ENCODE data around the gene TTLL5. TPM values are rescaled to one million over a fixed set of nuclear protein-coding genes. Genes with fewer than 3 reads are reported as not detected.
A peak's percentile ranks its signal among the peaks of the same experiment; 100 is the strongest.
"Not testable (repeated sequence)": the region's sequence is repeated elsewhere in the genome, so short reads cannot be mapped to it uniquely, and the experiment has no call there.

The TTLL5 gene
- total RNA-seq, 1 donor from 2014 or later = 9.6 TPM

DNA sequence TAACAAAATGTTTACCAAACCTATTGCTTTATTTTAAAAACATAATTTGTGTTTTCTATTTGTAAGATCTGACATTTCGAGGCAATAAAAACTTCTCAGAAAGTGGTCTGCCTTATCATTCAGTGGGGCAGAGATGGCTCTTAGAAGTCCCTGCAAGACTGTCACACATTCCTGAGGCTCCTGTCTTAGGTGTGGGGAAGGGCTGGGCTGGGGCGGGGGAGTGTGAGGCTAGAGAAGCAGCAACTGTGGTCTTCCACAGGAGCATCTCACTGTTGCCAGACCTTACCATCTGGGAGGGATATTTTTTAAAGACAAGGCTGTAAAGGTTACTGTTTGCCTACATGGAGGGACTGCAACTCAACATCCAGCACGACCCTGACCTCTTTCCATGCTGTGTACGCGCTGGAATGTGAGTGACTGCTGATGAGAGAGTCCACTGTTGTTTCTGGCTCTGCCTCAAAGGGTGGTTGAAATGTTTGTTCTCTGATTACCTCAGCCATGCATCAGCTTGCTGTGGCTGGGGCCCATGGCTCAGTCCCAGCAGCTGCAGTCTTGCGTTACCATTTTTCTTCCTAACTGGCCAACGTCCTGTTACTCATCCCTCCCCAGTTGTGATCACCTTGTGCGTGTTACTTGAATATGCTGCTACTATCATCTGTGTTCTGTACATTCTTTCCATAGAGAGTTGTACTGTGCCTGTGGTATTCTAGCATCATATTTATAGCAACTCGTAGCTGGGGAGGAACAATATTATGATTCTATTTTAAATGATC lies 12.8 kb upstream of the TTLL5 start:
- DNase-seq (ENCODE audit: low spot score) = peak; percentile 62

DNA sequence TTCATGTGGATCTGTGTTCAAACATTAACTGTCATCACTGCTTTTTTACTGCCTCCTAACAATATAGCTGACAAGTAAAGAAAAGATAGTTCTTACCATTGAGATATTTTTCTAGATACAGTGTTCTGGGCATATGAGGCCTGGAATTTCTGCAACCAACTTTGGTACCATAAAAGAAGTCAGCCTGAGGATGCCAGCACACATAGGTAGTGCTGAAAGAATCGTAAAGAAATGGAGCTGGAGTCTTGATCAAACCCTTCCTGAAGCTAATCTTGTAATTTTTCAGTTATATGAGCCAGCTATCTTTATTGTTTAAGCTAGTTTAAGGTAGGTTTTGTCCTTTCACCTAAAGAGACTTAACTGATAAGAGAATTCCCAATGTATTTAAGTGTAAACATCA lies 11.7 kb upstream of the TTLL5 start:
- DNase-seq (ENCODE audit: low spot score) = no peak

DNA sequence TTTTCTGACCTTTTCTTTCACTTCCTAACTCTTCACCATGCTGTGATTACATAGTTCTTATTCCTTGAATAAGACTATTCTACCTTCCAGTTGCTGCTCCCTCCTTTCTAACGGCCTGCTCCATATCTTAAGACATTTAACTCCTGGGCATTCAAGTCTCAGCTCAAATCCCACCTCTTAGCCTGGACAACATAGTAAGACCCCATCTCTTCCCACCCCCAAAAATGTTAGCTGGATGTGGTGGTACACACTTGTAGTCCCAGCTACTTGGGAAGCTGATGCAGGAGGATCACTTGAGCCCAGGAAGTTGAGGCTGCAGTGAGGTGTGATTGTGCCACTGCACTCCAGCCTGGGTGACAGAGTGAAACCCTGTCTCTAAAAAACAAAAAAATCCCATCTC lies 11.3 kb upstream of the TTLL5 start:
- DNase-seq (ENCODE audit: low spot score) = no peak

DNA sequence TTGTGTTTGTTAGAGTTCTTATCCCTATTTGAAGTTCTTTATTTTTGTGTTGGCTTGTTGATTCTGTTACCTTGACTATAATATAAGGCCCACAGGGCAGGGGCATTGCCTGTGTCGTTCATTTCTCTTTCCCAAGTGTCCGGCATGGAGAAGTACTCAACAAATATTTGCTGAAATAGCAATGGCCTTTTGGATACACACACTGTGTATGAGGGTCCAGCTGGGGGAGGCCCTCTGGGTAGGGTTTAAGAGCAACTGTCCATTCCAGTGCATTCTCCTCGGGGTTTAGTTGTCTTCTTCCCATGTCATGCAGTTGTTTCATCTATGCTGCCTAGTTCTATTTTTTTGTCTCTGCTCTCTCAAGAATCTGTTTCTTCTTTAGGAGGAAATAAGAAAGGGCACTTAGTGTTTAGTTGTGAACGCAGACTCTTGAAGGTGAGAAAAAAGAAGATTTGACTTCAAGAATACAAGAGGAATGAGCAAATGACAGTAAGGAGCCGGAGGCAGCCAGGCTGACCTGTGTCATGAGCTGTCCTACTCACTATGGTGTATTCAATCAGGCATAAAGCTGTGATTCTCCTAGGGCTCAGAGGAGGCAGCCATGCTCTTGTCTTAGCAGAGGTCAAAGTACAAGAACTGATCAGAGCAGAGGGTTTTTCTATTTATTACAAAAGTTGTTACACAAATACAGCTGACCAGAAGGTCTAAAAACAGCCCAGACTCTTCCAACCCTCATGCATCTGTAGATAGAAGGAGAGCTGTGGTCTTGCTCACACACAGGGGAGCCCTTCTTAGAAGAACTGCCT lies 10.6 kb upstream of the TTLL5 start:
- DNase-seq (ENCODE audit: low spot score) = no peak

DNA sequence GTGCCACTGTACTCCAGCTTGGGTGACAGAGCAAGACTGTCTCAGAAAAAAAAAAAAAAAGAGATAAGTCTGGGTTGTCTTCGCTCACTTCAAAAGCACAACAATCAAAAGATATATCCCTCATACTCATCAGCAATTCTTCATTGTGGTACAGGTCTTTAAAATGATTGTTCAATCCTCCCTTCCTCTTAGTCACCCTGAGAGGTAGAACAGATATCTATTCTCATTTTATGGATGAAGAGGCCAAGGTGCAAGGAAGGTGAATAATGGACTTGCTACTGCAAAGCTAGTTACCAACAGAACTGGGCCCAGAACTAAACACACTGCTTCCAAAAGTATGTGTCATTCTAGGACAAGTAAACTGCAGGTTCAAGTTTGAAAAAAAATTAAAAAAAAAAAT lies 7.5 kb upstream of the TTLL5 start:
- DNase-seq (ENCODE audit: low spot score) = no peak

DNA sequence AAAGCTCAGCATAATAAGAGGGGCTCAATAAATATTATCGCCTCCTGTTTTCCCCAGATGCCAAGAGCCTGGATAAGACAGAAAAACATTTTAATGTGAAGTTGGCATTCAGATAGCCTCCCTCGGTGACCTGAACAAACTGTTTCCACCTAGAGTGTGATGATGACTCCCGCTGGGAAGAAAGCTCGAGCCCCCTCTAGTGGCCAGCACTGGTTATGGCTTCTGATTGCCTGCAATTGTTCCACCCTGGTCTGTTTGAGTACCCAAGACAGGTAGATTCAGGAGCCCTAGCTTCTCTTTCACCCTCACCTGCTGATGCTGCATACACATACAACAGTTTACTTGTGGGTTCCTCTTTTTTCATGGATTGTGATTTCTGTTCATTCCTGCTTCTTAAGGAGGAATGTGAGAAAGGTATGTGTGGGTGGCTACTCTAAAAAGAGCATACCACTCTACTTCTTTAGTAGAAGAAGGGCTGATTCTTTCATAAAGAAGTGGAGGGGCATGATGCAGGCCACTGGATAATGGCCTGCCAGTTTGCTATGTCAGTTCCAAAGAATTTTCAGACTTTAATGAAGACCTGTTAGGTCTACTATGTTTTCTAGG lies 6.8 kb upstream of the TTLL5 start:
- DNase-seq (ENCODE audit: low spot score) = peak; percentile 78

DNA sequence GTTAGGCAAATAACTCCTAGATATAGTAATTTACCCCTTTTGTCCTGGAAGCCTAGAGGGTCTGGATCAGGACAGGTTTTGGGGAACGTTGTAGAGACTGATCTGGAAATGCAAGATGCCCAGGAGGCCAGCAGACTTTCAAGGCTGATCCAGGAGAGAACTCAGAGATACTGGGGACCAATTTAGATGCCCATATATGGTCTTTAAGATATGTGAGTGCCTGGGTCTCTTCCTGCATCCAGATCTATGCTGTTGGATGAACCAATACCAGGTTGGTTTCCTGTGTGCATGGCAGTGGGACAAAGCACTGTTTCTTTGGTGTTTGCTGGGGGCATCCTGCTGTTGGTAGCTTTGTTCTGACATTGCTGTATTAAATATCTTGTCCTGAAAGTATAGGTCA lies 5.8 kb upstream of the TTLL5 start:
- DNase-seq (ENCODE audit: low spot score) = no peak

DNA sequence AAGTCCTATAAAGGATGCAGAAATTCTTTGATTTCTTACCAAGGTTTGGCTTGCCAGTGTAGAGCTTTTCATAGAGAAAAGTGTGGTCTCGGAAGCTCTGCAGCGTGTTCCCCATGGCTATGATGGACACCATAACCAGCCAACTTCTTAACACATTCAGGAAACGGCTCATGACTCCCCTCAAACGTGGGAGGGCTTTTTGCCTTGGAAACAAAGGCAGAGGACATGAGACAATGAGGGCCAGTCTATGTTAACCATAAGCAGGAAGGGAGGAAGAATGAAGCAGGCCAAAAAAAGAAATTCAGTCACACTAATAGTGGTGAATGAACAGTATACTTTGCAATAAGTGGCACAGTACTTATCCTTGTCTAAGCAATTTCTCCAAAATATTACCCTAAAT lies 3.7 kb upstream of the TTLL5 start:
- DNase-seq (ENCODE audit: low spot score) = no peak

DNA sequence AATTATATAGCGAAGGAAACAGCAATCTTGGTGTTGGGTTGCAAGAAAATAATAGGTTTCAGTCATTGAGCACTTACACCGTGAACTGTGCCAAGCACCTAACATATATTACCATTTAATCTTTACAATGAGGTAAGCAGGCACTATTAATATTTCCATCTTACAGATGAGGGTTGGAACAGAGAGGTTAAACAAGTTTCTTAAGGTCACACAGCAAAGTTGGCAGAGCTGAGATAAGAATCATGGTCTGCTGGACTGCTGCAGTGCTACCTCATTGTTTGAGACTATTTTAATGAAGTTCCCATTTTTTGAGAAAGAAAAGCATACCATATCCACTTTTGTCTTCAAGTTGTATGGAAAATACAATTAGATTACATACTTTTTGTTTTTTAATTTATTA lies 2.1 kb upstream of the TTLL5 start:
- DNase-seq (ENCODE audit: low spot score) = no peak

DNA sequence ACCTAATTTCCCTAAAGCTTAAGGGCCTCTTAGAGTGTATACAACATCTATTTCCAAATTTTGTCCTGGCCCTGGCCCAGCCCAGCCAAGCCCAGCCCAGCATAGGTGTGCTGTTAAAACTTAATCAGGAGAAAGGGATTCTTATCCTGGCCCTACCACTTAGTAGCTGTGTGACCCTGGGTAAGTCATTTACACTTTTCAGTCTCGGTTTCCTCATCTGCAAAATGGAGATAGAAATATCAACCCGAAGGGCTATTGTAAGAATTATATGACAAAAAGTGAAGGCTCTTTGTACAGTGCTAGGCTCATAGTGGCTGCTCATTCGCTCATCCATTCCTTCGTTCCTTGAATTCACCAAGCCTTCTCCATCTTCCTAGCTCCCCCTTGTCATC lies 812 bp upstream of the TTLL5 start:
- no peak for DNase-seq (ENCODE audit: low spot score)

DNA sequence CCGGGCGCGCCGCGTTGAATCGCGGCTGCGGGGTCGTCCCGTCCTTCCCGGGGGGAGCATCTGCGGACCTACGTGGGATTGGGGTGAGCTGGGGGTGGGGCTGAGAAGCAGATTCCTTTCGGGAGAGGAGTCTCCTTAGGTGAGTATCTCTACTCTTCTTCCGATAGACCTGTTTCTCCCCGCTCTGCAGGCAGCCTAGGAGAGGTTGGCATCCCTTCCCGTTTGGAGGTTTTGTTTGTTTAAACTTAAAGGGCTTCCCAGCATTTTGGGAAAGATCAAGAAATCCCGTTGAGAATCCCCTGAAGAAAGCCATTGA lies 411 bp downstream of the TTLL5 start:
- DNase-seq (ENCODE audit: low spot score) = no peak

DNA sequence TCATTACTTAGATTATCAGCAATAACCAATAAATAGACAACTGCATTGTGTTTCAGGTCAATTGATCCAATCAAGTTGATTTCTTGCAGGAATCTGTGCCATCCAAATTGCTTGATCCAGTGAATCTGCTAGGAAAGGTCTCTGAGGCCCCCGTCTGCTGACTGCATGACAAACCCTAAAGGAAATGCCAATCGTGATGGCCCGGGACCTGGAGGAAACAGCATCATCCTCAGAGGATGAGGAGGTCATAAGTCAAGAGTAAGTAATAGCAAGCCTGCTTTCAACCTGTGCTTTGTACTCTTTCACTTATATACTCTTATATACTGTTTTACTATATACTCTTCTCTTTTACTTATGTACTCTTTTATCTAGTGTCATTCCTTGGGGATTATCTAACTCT lies 1.9 kb downstream of the TTLL5 start:
- DNase-seq (ENCODE audit: low spot score) = no peak

DNA sequence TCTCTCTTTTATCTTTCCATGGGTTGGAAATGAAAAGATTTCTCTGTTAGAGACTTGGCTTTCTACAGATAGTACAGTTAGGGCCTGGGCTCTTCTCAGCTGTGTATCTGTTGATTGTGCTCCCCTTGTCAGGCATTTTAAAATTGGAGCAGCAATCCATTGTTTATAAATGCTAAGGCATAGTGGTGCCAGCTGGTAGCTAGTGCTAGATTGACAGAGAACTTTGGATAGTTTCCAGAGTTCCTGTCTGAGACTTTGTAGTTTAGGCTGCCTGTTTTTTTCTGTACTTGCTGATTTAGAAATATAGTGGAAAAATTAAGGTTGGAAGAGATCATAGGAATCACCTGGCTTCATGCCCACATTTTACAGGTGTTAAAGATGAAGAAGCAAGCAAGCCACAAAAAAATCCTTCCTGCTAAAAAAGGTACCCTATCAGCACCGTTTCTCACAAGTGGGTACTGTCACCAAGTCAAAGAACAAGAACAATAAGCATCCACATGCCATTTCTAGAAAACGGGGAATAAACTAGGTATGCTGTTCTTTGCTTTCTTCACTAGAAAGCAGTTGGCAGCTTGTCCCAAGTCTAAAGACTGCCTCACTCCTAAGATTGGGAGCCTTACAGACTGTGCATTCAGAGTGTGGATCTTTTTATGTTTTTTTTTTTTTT lies 6.2 kb downstream of the TTLL5 start:
- DNase-seq (ENCODE audit: low spot score) = no peak

DNA sequence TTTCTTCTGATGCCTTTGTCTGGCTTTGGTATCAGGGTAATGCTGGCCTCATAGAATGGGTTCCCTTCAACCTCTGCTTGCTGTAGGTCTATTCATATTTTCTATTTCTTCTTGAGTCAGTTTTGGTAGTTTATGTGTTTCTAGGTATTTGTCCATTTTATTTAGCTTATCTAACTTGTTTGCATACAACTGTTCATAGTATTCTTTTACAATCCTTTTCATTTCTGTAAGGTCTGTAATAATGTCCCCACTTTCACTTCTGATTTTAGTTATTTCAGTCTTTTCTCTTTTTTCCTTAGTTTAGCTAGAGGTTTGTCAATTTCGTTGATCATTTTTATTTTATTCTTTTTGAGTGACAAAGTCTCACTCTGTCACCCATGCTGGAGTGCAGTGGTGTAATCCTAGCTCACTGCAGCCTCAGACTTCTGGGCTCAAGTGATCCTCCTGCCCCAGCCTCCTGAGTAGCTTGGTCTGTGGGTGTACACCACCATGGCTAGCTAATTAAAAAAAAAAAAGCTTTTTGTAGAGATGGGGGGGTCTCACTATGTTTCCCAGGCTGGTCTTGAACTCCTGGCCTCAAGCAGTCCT lies 11.7 kb downstream of the TTLL5 start:
- no peak for DNase-seq (ENCODE audit: low spot score)

DNA sequence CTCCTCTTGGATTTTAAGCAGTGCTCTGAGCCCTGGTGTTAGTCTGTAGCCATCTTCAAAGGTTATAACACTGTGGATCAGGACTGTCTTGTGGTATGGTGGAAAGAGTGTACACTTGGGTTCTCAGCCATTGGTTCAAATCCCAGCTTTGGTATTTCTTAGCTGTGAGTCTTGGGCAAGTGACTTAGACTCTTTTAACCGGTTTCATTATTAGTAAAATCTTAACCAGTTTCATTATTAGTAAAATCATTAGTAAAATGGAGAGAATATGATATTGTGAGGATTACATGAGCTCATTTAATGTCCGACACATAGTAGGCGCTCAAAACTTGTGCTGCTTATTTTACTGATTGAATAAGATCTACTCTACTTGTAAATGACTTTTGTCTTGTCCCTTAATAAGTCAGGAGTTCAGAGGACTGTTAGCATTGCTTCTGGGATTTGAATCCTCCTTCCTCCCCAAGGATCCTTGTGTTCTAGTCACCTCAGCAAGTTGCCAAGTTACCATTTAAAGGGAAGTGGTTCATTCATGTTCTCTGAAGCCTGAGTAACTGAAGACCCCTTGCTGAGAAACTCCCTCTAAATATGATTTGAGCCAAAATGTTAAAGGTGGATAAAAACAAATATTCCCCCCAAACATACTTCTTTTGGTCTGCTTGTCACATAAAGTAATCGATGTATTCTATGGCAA lies 12.4 kb downstream of the TTLL5 start:
- no peak for DNase-seq (ENCODE audit: low spot score)

DNA sequence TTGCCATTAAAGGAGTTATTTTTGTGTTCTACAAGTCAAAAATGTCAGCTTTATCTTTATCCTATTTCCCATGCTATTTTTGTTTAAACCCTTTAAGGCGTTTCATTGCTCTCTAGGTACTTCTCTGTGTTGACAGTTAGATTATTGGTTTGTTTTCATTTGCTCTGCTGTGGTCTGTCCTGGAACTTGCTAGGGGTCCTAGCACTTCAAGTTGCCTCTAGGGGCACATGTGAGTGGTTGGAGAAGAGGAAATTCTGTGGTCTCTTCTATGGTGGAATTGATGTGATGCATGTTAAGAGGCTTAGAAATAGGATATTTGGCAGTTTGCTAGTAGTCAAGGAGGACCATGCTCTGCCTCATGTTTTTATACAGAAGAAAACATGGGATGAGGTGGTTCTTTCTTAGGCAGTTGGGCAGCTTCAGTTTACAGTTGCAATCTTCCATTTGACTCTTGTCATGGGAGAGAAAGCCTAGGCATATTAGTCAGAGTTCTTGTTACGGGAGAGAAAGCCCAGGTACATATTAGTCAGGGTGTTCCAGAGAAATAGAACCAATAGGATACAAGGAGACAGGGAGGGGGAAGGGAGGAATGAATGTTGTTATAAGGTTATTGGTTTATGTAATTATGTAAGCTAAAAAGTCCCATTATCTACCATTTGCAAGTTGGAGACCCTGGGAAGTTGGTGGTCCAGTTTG lies 14.4 kb downstream of the TTLL5 start:
- no peak for DNase-seq (ENCODE audit: low spot score)

DNA sequence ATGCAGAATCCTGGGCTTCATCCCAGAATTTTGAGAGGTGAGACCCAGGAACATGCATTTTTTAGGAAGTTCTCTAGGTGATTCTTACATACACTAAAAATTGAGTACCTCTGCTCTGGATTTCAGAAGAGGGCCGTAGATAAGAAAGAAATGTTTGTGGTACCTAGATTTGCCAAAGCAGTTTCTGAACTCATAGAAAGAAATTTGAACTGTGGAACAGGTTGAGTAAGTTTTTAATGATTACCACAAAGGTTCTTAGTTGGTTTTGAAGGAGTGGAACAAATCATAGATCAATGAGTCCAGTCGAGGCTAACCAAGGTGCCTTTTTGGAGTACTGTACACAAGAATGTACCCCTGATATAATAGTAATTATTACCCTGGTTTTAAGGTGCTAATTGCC lies 24.9 kb downstream of the TTLL5 start:
- DNase-seq (ENCODE audit: low spot score) = no peak

DNA sequence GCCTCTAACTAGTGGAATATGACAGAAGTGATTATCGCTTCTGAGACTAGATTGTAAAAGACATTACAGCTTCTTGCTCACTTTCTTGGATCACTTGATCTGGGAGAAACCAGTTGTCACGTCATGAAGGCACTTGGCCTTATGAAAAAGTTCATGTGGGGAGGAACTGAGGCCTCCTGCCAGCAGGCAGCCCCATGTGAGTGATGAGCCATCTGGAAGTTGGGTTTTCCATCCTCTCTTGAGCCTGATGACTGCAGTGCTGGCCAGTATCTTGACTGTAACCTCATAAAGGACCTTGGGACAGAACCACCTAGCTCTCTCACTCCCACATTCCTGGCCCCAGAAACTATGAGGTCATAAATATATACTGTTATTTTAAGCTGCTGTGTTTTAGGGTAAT lies 28.0 kb downstream of the TTLL5 start:
- DNase-seq (ENCODE audit: low spot score) = no peak

DNA sequence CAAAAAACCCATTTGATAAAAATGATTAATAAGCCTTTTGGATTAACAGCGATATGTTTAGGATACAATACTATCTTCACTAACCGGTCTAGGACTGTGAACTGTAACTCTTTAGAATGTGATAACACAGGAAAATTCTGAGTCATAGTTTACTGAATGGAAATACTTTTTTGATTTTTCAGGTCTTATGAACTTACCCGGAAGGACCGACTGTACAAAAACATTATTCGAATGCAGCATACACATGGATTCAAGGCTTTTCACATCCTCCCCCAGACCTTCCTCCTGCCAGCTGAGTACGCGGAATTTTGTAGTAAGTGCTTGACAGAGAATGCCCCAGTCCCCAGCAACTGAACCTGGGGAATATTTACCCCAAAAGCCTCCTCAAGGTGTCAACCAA lies 29.0 kb downstream of the TTLL5 start:
- DNase-seq (ENCODE audit: low spot score) = no peak

DNA sequence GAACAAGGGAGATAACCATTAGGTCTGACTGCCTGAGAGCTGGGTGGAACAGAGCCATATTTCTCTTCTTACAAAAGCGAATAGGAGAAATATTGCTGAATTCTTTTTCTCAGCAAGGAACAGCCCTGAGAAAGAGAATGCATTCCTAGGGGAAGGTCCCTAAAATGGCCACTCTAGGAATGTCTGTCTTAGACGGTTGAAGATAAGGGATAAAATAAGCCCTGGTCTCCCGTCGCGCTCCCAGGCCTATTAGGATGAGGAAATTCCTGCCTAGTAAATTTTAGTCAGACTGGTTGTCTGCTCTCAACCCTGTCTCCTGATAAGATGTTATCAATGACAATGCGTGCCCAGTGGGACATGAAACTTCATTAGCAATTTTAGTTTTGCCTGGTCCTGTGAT lies 34.0 kb downstream of the TTLL5 start:
- not testable (repeated sequence) for DNase-seq (ENCODE audit: low spot score)

DNA sequence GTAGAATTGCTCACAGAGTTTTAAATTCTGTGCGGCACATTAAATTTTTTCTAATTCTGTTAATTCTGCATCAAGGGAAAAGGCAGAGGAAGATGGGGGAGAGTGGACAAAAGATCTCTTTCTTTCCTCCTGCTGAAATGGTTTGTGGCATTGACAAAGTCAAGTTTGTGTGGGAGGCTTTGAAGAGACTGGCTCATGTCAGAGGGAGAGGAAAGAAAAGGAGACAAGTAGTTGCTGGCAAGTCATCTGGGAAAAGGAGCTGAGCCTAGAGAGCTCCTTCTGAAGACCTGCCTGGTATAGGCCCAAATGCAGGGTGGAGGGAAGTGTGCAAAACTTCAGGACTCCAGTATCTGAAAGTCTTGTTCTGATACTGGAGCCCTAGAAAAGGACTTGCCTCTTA lies 36.3 kb downstream of the TTLL5 start:
- no peak for DNase-seq (ENCODE audit: low spot score)
